Testis (tissue), 2 donors: ENCODE measurements around the gene RHNO1.

Source experiments
- CTCF ChIP-seq, 3 experiments: fragments of 450-650 bp in 2 of 3; fragments of 200-600 bp in 1 of 3; sonication (generic) in 1 of 3; IDR thresholded peaks; one replicate each; pipeline ENCODE4 v1.5.1; 2016 to 2019; ENCODE audit warnings: antibody characterized with exemption in 3 of 3, mild to moderate bottlenecking in 2 of 3, moderate library complexity in 1 of 3
- POLR2A ChIP-seq: fragments of 450-650 bp; IDR thresholded peaks from one replicate; pipeline ENCODE4 v1.6.1; 2017; ENCODE audit warnings: antibody characterized with exemption, mild to moderate bottlenecking, moderate library complexity

- TF ChIP-seq POLR2A (no peak), CTCF (IDR thresholded peaks at IDR 0.05) (no peak)
Measured at GRCh38 chr12:2856051-2856450, 21.0 kb upstream of the RHNO1 start.
